HEK293T (cell line): ENCODE results near the gene HAGH.

Source experiments
- CTCF ChIA-PET: fragments of 350-600 bp; formaldehyde crosslinking; extraction: SDS; loops from one replicate; lab custom pipeline; 2021; ENCODE audit warnings: antibody characterized with exemption, inconsistent platforms; lab: Yijun Ruan, JAX
- POLR2A ChIA-PET: fragments of 350-600 bp; formaldehyde crosslinking; extraction: SDS; loops from one replicate; lab custom pipeline; 2020; ENCODE audit warnings: antibody characterized with exemption, inconsistent platforms; lab: Yijun Ruan, JAX
- DNase-seq: peaks from one replicate; pipeline ENCODE4 v3.0.0; 2012; ENCODE audit warnings: mixed read lengths; ENCODE audit errors: extremely low spot score
- ARNT ChIP-seq: fragments of 450-650 bp; IDR thresholded peaks from 2 replicates; pipeline ENCODE4 v1.6.1; 2017; ENCODE audit warnings: mild to moderate bottlenecking
- BHLHE40 ChIP-seq: fragments of 450-650 bp; IDR thresholded peaks from 2 replicates; pipeline ENCODE4 v1.6.1; 2016; ENCODE audit warnings: mild to moderate bottlenecking, moderate library complexity, borderline replicate concordance
- CTBP1 ChIP-seq: fragments of 450-650 bp; IDR thresholded peaks from 2 replicates; pipeline ENCODE4 v1.6.1; 2016; ENCODE audit warnings: borderline replicate concordance
- ELF4 ChIP-seq: fragments of 450-650 bp; IDR thresholded peaks from 2 replicates; pipeline ENCODE4 v1.6.1; 2017; ENCODE audit warnings: antibody characterized with exemption
- FOXA1 ChIP-seq: fragments of 450-650 bp; IDR thresholded peaks from 2 replicates; pipeline ENCODE4 v1.6.1; 2016; ENCODE audit warnings: mild to moderate bottlenecking
- FOXK2 ChIP-seq: fragments of 450-650 bp; IDR thresholded peaks from 2 replicates; pipeline ENCODE4 v1.6.1; 2016; ENCODE audit warnings: mild to moderate bottlenecking
- FOXM1 ChIP-seq: fragments of 450-650 bp; IDR thresholded peaks from 2 replicates; pipeline ENCODE4 v1.6.1; 2017; ENCODE audit warnings: mild to moderate bottlenecking, borderline replicate concordance
- HDGF ChIP-seq: fragments of 450-650 bp; IDR thresholded peaks from 2 replicates; pipeline ENCODE4 v1.6.1; 2017; ENCODE audit warnings: antibody characterized with exemption, borderline replicate concordance
- L3MBTL2 ChIP-seq: fragments of 450-650 bp; conservative IDR thresholded peaks from 2 replicates; pipeline ENCODE4 v1.6.1; 2016; ENCODE audit warnings: mild to moderate bottlenecking
- LEF1 ChIP-seq: fragments of 450-650 bp; IDR thresholded peaks from 2 replicates; pipeline ENCODE4 v1.6.1; 2017; ENCODE audit warnings: mild to moderate bottlenecking, borderline replicate concordance
- NFRKB ChIP-seq: fragments of 450-650 bp; IDR thresholded peaks from 2 replicates; pipeline ENCODE4 v1.6.1; 2016; ENCODE audit warnings: mild to moderate bottlenecking, moderate library complexity
- SP1 ChIP-seq: fragments of 450-650 bp; IDR thresholded peaks from 2 replicates; pipeline ENCODE4 v1.6.1; 2017
- SUZ12 ChIP-seq: fragments of 450-650 bp; IDR thresholded peaks from 2 replicates; pipeline ENCODE4 v1.6.1; 2016; ENCODE audit warnings: mild to moderate bottlenecking
- TARDBP ChIP-seq: fragments of 450-650 bp; IDR thresholded peaks from 2 replicates; pipeline ENCODE4 v1.6.1; 2016
- ZNF384 ChIP-seq: fragments of 450-650 bp; IDR thresholded peaks from 2 replicates; pipeline ENCODE4 v1.6.1; 2016
- TF ChIP-seq, protein P1 (sequence below): fragments of 450-650 bp; IDR thresholded peaks from 2 replicates; pipeline ENCODE4 v1.6.1; 2016

HAGH gene

DNA sequence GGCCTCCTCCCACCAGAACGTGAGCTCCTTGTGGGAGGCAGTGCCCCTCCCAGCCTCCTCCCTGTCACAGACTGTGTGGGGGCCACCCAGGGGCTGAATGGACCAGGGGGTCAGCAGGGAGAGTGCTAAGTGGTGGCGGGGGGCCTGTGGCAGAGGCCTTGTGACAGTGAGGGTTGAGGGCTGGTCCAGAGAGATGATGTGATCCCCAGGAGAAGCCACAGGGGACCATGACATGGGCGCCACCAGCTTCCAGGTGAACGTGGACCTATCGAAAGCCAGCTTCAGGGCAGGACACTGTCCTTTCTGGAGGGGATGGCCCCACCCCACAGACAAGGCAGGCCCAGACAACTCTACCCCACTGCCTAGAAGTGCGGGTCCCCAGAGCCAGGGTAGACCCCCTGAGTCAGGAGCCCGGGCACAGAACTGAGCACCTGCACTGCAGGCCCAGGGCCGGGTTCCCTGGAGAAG is 47.4 kb downstream of the HAGH start:
- POLR2A ChIA-PET, result interaction anchor here (1.3 to 1.5 kb wide), 2 partner anchors 14 to 192 kb away, joined by 3 to 4 read pairs; partner anchors contain the start of gene TBL3

DNA sequence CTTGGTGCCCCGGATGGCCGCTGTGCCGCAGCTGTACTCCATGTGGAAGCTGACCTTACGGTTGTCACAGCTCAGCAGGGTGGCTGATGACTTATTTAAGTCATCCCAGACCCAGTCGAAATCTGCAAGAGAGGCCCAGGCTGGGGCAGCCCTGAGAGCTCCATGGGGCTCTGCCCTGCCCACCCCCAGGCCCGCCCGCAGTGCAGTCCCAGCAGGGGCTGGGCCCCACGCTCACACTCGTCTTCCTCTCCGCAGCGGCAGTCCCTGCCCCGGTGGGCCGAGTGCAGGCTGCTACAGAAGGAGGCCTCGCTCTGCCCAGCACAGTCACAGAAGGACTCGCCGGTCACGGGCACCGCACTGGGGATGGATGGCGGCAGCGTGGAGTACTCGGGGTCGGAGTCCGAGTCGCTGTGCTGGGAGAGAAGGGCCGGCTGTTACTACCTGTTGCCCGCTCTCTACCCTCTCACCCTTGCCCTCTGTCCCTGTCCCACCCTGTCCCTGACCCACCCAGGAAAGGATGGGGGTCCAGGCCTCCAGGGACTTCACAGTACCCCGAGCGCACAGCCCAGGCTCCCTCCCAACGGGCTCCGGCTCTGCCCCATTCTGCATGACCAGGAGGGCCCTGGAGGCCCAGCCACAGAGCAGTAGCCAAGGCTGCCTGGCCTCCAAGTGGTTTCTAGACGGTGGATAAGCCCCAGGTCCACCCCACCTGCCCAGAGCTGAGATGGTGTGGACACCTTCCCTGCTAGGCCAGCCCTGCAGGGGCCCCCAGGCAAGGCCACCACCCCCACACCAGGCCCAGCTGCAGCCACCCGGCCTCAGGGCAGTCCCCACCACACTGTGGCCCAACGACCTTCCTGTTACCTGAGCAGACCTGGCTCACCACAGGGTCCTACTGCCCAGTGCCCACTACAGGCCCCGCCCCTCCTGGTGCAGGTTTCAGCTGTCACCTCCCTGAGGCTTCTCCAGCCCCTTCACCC is 48.1 kb downstream of the HAGH start:
- POLR2A ChIA-PET, result interaction anchor here (1.3 to 2.1 kb wide), 3 partner anchors 49 to 193 kb away, joined by 4 to 6 read pairs (median 5); partner anchors contain the start of genes FAHD1, HAGH, MAPK8IP3 and TBL3
- CTCF ChIA-PET, result no interaction called here
- no peak for DNase-seq
- TF ChIP-seq CTBP1 (no peak), HDGF (no peak), BHLHE40 (no peak)
- TF ChIP-seq, protein P1, sequence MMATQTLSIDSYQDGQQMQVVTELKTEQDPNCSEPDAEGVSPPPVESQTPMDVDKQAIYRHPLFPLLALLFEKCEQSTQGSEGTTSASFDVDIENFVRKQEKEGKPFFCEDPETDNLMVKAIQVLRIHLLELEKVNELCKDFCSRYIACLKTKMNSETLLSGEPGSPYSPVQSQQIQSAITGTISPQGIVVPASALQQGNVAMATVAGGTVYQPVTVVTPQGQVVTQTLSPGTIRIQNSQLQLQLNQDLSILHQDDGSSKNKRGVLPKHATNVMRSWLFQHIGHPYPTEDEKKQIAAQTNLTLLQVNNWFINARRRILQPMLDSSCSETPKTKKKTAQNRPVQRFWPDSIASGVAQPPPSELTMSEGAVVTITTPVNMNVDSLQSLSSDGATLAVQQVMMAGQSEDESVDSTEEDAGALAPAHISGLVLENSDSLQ, result peak; percentile 20; the same call in 1 of the 2 replicates

More for the DNA sequence above, 47.4 kb downstream of the HAGH start:
- TF ChIP-seq FOXA1 (no peak), ELF4 (no peak), TARDBP (no peak), ZNF384 (no peak), LEF1 (no peak), HDGF (no peak), NFRKB (no peak), BHLHE40 (no peak), CTBP1 (no peak), ARNT (no peak), L3MBTL2 (no peak), FOXM1 (no peak)
- TF ChIP-seq, protein P1, result no peak
- CTCF ChIA-PET, result no interaction called here
- no peak for DNase-seq

DNA sequence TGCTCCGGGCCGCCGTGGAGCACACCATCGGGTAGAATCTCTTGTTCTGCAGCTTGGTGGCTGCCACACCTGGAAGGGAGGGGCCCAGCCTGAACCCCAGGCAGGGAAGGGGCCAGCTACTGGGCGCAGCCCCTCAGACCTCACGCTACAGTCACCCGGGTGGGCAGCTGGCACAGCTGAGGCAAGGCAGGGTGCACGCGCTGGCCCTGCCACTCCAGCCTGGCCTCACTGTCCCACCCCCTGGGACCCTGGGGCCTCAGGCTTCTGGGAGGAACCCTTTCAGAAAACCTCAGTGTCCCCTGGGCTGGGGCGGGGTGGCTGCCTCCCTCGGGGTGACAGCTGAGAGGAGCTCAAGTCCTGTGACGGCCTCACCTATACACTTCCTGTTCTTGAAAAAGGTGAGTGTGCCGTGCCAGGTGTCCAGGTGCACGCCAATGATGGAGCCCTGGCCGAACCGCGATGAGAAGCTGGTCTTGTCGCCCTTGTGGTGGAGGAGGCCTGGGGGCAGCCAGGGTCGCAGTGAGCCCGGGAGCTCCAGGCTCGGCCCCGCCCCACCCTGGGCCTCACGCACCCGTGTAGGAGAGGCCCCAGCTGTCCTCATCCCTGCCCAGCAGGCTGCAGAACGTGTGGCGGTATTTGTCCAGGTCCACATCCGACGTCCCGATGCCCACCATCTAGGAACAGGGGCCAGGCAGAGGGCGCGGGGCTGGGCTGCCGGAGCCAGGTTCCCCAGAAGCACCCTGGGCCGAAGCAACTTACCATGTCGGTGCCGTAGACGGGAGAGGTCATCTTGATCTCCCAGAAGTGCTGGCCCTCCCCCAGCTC is 49.0 kb downstream of the HAGH start:
- TF ChIP-seq BHLHE40 (no peak), TARDBP (no peak), FOXK2 (no peak), HDGF (no peak), FOXA1 (no peak), LEF1 (no peak), ARNT (no peak), ZNF384 (no peak), L3MBTL2 (no peak), SP1 (no peak), ELF4 (no peak), NFRKB (no peak), FOXM1 (no peak), CTBP1 (no peak), SUZ12 (no peak)
- TF ChIP-seq, protein P1, result no peak
- ChIA-PET POLR2A (interaction anchor here (1.5 to 2.1 kb wide), 2 partner anchors 50 to 72 kb away, joined by 5 to 6 read pairs; partner anchors contain the start of genes FAHD1, HAGH and MAPK8IP3), CTCF (no interaction called here)
- no peak for DNase-seq

DNA sequence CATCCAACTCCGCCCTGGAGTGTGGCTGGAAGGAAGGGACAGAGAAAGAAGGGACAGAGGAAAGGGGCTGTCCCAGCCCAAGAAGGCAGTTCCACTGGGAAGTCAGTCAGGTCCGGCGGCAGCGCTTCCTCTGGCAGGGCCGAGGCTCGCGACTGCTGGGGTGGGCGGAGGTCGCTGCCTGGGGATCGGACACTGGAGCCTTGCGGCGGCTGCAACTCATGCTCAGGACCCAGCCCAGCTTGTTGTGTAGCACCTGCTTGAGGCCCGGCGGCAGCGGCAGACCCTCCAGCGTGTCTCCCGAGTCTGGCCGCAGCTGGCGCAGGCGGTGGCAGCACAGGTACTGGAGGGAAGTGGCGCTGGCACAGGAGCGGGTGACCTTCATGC is 49.6 kb downstream of the HAGH start:
- DNase-seq, result no peak
- TF ChIP-seq HDGF (no peak), ZNF384 (no peak), CTBP1 (no peak), ELF4 (no peak), FOXK2 (no peak), LEF1 (no peak), SP1 (no peak), ARNT (no peak), NFRKB (no peak), FOXA1 (no peak), L3MBTL2 (no peak), BHLHE40 (no peak), SUZ12 (no peak)
- TF ChIP-seq, protein P1, result no peak
- POLR2A ChIA-PET, result interaction anchor here (2.1 kb wide), 1 partner anchor 50 kb away, joined by 5 read pairs; the partner anchor contains the start of genes FAHD1 and HAGH
- CTCF ChIA-PET, result no interaction called here

DNA sequence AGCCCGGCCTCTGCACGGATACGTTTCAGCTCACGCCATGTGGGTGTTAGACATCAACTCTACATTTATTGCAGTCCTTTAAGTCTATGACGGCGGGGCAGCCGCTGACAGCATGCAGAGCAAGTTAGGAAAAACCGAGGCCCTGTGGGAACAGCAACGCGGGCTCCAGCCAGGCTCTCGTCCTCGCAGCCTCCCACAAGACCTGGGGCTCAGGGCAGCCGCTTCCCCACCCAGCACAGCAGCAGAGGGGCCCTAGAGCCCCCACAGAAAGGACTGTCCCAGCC is 50.0 kb downstream of the HAGH start:
- no peak for DNase-seq
- TF ChIP-seq HDGF, result no peak
- TF ChIP-seq LEF1, result no peak
- TF ChIP-seq ARNT, result no peak
- no peak for TF ChIP-seq FOXA1
- CTCF ChIA-PET, result no interaction called here
- POLR2A ChIA-PET, result interaction anchor here (2.1 kb wide), 1 partner anchor 51 kb away, joined by 5 read pairs; the partner anchor contains the start of genes FAHD1 and HAGH
